ENCODE measurements around the gene IPO11. TPM values are rescaled to one million over a fixed set of nuclear protein-coding genes. Genes with fewer than 3 reads are reported as not detected.
A peak's percentile ranks its signal among the peaks of the same experiment; 100 is the strongest.

Gene IPO11
- total RNA-seq, 1 experiment from 2014 or later: 16.1 TPM

DNA sequence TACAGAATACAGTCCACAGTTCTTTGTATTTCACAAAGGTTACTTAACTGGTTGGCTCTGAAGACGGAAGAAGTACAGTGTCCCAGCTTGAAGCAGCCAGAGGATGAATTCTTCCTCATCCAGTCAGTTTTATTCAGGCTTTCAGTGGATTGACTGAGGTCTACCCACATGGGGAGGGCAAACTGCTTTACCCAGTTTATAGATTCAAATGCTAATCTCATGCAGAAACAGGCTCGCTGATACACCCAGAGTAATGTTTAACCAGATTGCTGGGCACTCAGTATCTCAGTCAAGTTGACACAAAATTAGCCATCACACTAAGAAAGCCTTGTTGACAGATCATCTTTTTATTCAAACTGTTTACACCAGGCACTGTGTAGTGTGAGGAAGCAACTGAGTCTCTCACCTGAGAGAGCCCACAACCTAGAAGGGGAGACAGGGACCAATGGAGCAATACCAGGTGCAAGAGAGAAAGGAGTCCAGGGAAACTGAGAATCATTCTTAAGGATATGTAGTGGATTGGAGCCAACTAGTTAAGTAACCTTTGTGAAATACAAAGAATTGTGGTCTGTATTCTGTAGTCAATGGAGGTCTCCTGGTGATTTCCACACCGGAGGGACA lies 181.9 kb downstream of the IPO11 start:
- TF ChIP-seq, protein P1, sequence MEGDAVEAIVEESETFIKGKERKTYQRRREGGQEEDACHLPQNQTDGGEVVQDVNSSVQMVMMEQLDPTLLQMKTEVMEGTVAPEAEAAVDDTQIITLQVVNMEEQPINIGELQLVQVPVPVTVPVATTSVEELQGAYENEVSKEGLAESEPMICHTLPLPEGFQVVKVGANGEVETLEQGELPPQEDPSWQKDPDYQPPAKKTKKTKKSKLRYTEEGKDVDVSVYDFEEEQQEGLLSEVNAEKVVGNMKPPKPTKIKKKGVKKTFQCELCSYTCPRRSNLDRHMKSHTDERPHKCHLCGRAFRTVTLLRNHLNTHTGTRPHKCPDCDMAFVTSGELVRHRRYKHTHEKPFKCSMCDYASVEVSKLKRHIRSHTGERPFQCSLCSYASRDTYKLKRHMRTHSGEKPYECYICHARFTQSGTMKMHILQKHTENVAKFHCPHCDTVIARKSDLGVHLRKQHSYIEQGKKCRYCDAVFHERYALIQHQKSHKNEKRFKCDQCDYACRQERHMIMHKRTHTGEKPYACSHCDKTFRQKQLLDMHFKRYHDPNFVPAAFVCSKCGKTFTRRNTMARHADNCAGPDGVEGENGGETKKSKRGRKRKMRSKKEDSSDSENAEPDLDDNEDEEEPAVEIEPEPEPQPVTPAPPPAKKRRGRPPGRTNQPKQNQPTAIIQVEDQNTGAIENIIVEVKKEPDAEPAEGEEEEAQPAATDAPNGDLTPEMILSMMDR (conservative IDR thresholded peaks at IDR 0.05; ENCODE audit: low read depth, low read length): no peak
- TF ChIP-seq EZH2 (IDR thresholded peaks at IDR 0.05; ENCODE audit: low read length, unreplicated experiment) (no peak), EZH2phosphoT487 (IDR thresholded peaks at IDR 0.05; ENCODE audit: borderline replicate concordance, low read length) (no peak)
- Histone ChIP-seq H3K79me2 (ENCODE audit: low read length) (no peaks in the 10 kb centered on the region), H3K27me3 (ENCODE audit: low read length) (no peaks in the 10 kb centered on the region), H3K4me2 (ENCODE audit: low read length) (no peak overlapping the region), H3K9ac (ENCODE audit: low read length) (no peak overlapping the region), H3F3A (ENCODE audit: low read length, unreplicated experiment) (no peaks in the 10 kb centered on the region), H3K9me3 (ENCODE audit: low read length) (no peaks in the 10 kb centered on the region), H3K36me3 (ENCODE audit: low read depth, low read length) (peaks cover 4% of the 10 kb centered on the region; the same call in 1 of the 2 replicates), H3K4me3 (ENCODE audit: low read length) (no peak overlapping the region), H2AFZ (ENCODE audit: low read length) (no peak overlapping the region), H3K4me1 (ENCODE audit: insufficient read depth, low read length) (peaks cover 8% of the 10 kb centered on the region), H3K27ac (ENCODE audit: low read length) (no peak overlapping the region), H4K20me1 (ENCODE audit: low read length) (no peaks in the 10 kb centered on the region), H3K9me2 (replicated peaks; ENCODE audit: low read length) (no peaks in the 10 kb centered on the region)
- CTCF ChIA-PET: no interaction called here
- DNase-seq (no peak), ATAC-seq (no peak)
- POLR2A ChIA-PET (ENCODE audit: unreplicated experiment): no interaction called here
- no TSS peak for BruUV-seq (replicated peaks)
- intact Hi-C loops (cut with micrococcal nuclease): no loop called here

- DNase-seq (no peak), ATAC-seq (peak; percentile 18)
- Histone ChIP-seq H3K4me1 (ENCODE audit: insufficient read depth, low read length) (peaks cover 19% of the 10 kb centered on the region), H3K4me3 (ENCODE audit: low read length) (no peak overlapping the region), H3K27ac (ENCODE audit: low read length) (no peak overlapping the region), H2AFZ (ENCODE audit: low read length) (no peak overlapping the region), H3K9me2 (replicated peaks; ENCODE audit: low read length) (no peaks in the 10 kb centered on the region), H3K27me3 (ENCODE audit: low read length) (no peaks in the 10 kb centered on the region), H3K9me3 (ENCODE audit: low read length) (no peaks in the 10 kb centered on the region), H4K20me1 (ENCODE audit: low read length) (no peaks in the 10 kb centered on the region), H3F3A (ENCODE audit: low read length, unreplicated experiment) (no peaks in the 10 kb centered on the region), H3K4me2 (ENCODE audit: low read length) (no peak overlapping the region), H3K79me2 (ENCODE audit: low read length) (no peaks in the 10 kb centered on the region), H3K9ac (ENCODE audit: low read length) (no peak overlapping the region), H3K36me3 (ENCODE audit: low read depth, low read length) (peaks cover 4% of the 10 kb centered on the region; the same call in 1 of the 2 replicates)
- POLR2A ChIA-PET (ENCODE audit: unreplicated experiment): interaction anchor here (0.6 kb wide), 1 partner anchor 9 kb away, joined by 7 read pairs; no protein-coding TSS in a partner anchor
- no TSS peak for BruUV-seq (replicated peaks)
- intact Hi-C loops (cut with micrococcal nuclease): loop anchor here (5.0 kb wide), 1 partner anchor 124 kb away; no protein-coding TSS in a partner anchor
- TF ChIP-seq, protein P1 (conservative IDR thresholded peaks at IDR 0.05; ENCODE audit: low read depth, low read length): no peak
- TF ChIP-seq EZH2 (IDR thresholded peaks at IDR 0.05; ENCODE audit: low read length, unreplicated experiment) (no peak), EZH2phosphoT487 (IDR thresholded peaks at IDR 0.05; ENCODE audit: borderline replicate concordance, low read length) (no peak)
- CTCF ChIA-PET: no interaction called here
Measured at GRCh38 chr5:62596096-62596495, 183.5 kb downstream of the IPO11 start.

DNA sequence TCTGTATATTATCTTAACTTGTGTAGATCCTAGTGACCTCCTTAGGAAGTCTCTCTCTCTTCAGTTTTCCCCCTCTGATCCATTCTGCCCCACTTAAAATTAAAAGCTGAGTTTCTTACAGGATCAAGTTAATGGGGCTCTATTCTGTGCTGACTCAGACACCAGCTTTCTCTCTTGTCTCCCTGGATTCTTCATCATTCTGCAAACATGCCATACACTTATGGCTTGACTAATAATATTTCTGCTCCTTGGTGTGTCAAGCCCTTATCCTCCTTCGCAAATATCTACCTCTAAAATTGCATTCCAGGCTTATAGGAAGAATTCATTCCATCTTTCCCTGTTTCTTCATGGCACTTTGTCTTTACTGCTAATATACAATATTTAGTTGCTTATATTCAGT lies 184.1 kb downstream of the IPO11 start:
- Histone ChIP-seq H3K9ac (ENCODE audit: low read length) (no peak overlapping the region), H3K27ac (ENCODE audit: low read length) (no peak overlapping the region), H3K27me3 (ENCODE audit: low read length) (no peaks in the 10 kb centered on the region), H3K9me3 (ENCODE audit: low read length) (no peaks in the 10 kb centered on the region), H3K4me2 (ENCODE audit: low read length) (no peak overlapping the region), H3K79me2 (ENCODE audit: low read length) (no peaks in the 10 kb centered on the region), H3K4me1 (ENCODE audit: insufficient read depth, low read length) (peaks cover 21% of the 10 kb centered on the region), H2AFZ (ENCODE audit: low read length) (no peak overlapping the region), H4K20me1 (ENCODE audit: low read length) (no peaks in the 10 kb centered on the region), H3K4me3 (ENCODE audit: low read length) (no peak overlapping the region), H3F3A (ENCODE audit: low read length, unreplicated experiment) (no peaks in the 10 kb centered on the region), H3K36me3 (ENCODE audit: low read depth, low read length) (peaks cover under 1% of the 10 kb centered on the region; the same call in 1 of the 2 replicates), H3K9me2 (replicated peaks; ENCODE audit: low read length) (no peaks in the 10 kb centered on the region)
- intact Hi-C loops (cut with micrococcal nuclease): loop anchor here (5.0 kb wide), 1 partner anchor 124 kb away; no protein-coding TSS in a partner anchor
- TF ChIP-seq, protein P1 (conservative IDR thresholded peaks at IDR 0.05; ENCODE audit: low read depth, low read length): no peak
- TF ChIP-seq EZH2phosphoT487 (IDR thresholded peaks at IDR 0.05; ENCODE audit: borderline replicate concordance, low read length) (no peak), EZH2 (IDR thresholded peaks at IDR 0.05; ENCODE audit: low read length, unreplicated experiment) (no peak)
- ChIA-PET POLR2A (ENCODE audit: unreplicated experiment) (interaction anchor here (0.6 kb wide), 1 partner anchor 8 kb away, joined by 7 read pairs; no protein-coding TSS in a partner anchor), CTCF (no interaction called here)
- DNase-seq: peak; percentile 42
- BruUV-seq (replicated peaks): no TSS peak
- ATAC-seq: peak; percentile 68
